ENCODE results near the gene INSYN1. TPM values are rescaled to one million over a fixed set of nuclear protein-coding genes. Genes with fewer than 3 reads are reported as not detected.
"Not testable (repeated sequence)": the region's sequence is repeated elsewhere in the genome, so short reads cannot be mapped to it uniquely, and the experiment has no call there.

Gene INSYN1
- total RNA-seq, 5 donors from 2014 or later (not counting 1 experiment from before 2014, with no cell fraction given): not detected

DNA sequence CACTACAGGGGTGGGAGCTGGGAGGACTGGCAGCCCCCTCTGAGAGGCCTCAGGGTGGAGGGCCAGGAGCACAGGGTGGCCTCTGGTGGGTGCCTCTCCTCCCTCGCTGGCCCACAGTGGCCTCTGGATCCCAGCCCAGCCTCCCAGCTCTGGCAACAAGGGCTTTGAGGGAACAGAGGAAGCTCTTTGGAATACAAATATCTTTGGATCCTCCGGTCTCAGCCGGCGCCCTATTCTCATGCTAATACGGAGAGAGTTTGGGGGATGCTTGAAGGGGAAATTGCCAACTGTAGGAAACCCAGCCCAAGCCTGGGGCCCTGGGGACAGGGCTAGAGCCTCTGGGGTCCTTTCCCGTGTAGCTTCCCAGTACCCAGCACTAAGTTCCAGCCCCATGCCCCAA, 33.4 kb upstream of the INSYN1 start:
- Histone ChIP-seq H3K27me3 (replicated peaks in 1 of 2; ENCODE audit: control insufficient read depth in 2 of 2, extremely low read depth in 1 of 2, insufficient read depth in 2 of 2, low read length in 1 of 2) (peaks cover 0 to 14% of the 10 kb centered on the region in 2 experiments), H3K27ac (ENCODE audit: low read length) (no peak overlapping the region), H3K4me3 (ENCODE audit: control insufficient read depth in 1 of 2, extremely low read depth in 1 of 2, low read length in 1 of 2) (no peak overlapping the region), H3K9me3 (no peaks in the 10 kb centered on the region), H3K36me3 (ENCODE audit: control insufficient read depth in 2 of 2, extremely low read depth in 1 of 2, insufficient read depth in 1 of 2, low read length in 1 of 2) (no peaks in the 10 kb centered on the region), H3K4me1 (ENCODE audit: control insufficient read depth in 1 of 2, extremely low read depth in 1 of 2, insufficient read depth in 2 of 2, low read length in 2 of 2) (no peaks in the 10 kb centered on the region)
- no peak for ATAC-seq (replicated peaks in 1 of 4)
- no peaks in the 10 kb centered on the region for H3K36me3 Mint-ChIP-seq
- H3K27me3 Mint-ChIP-seq: no peaks in the 10 kb centered on the region
- DNase-seq: no peak
- no peaks in the 10 kb centered on the region for H3K9me3 Mint-ChIP-seq
- no peak overlapping the region for H3K4me3 Mint-ChIP-seq
- no peaks in the 10 kb centered on the region for H3K4me1 Mint-ChIP-seq
- 82% methylated on average over 6 of the region's 6 CpGs for WGBS (ENCODE audit: insufficient coverage)
- no peak overlapping the region for H3K27ac Mint-ChIP-seq
- CTCF ChIA-PET: no interaction called here
- POLR2A ChIA-PET: no interaction called here

- H3K4me3 Mint-ChIP-seq; DNase-seq; H3K4me1 Mint-ChIP-seq; CTCF ChIA-PET; H3K4me3 ChIP-seq (ENCODE audit: control insufficient read depth in 1 of 2, extremely low read depth in 1 of 2, low read length in 1 of 2); H3K9me3 ChIP-seq; H3K36me3 Mint-ChIP-seq; H3K27me3 Mint-ChIP-seq; H3K27ac ChIP-seq (ENCODE audit: low read length); H3K36me3 ChIP-seq (ENCODE audit: control insufficient read depth in 2 of 2, extremely low read depth in 1 of 2, insufficient read depth in 1 of 2, low read length in 1 of 2); H3K4me1 ChIP-seq (ENCODE audit: control insufficient read depth in 1 of 2, extremely low read depth in 1 of 2, insufficient read depth in 2 of 2, low read length in 2 of 2); H3K27ac Mint-ChIP-seq; H3K9me3 Mint-ChIP-seq; POLR2A ChIA-PET; ATAC-seq (replicated peaks in 1 of 4): not testable (repeated sequence)
- peaks cover 0 to 14% of the 10 kb centered on the region in 2 experiments for H3K27me3 ChIP-seq (replicated peaks in 1 of 2; ENCODE audit: control insufficient read depth in 2 of 2, extremely low read depth in 1 of 2, insufficient read depth in 2 of 2, low read length in 1 of 2)
- 58% methylated on average over 1 of the region's 12 CpGs for WGBS (ENCODE audit: insufficient coverage)
Observed at GRCh38 chr15:73785256-73786014, 32.3 kb upstream of the INSYN1 start.

GRCh38 chr15:73784291-73784690, 31.1 kb upstream of the INSYN1 start:
- no peak for ATAC-seq (replicated peaks in 1 of 4)
- Histone ChIP-seq H3K4me3 (ENCODE audit: control insufficient read depth in 1 of 2, extremely low read depth in 1 of 2, low read length in 1 of 2) (no peak overlapping the region), H3K27me3 (replicated peaks in 1 of 2; ENCODE audit: control insufficient read depth in 2 of 2, extremely low read depth in 1 of 2, insufficient read depth in 2 of 2, low read length in 1 of 2) (peaks cover 0 to 14% of the 10 kb centered on the region in 2 experiments), H3K9me3 (no peaks in the 10 kb centered on the region), H3K4me1 (ENCODE audit: control insufficient read depth in 1 of 2, extremely low read depth in 1 of 2, insufficient read depth in 2 of 2, low read length in 2 of 2) (no peaks in the 10 kb centered on the region), H3K36me3 (ENCODE audit: control insufficient read depth in 2 of 2, extremely low read depth in 1 of 2, insufficient read depth in 1 of 2, low read length in 1 of 2) (no peaks in the 10 kb centered on the region), H3K27ac (ENCODE audit: low read length) (no peak overlapping the region)
- POLR2A ChIA-PET: no interaction called here
- Mint-ChIP-seq H3K27me3 (no peaks in the 10 kb centered on the region), H3K36me3 (no peaks in the 10 kb centered on the region), H3K4me1 (no peaks in the 10 kb centered on the region), H3K4me3 (no peak overlapping the region), H3K27ac (no peak overlapping the region), H3K9me3 (no peaks in the 10 kb centered on the region)
- DNase-seq: no peak
- CTCF ChIA-PET: no interaction called here
- 57% methylated on average over 1 of the region's 3 CpGs for WGBS (ENCODE audit: insufficient coverage)

DNA sequence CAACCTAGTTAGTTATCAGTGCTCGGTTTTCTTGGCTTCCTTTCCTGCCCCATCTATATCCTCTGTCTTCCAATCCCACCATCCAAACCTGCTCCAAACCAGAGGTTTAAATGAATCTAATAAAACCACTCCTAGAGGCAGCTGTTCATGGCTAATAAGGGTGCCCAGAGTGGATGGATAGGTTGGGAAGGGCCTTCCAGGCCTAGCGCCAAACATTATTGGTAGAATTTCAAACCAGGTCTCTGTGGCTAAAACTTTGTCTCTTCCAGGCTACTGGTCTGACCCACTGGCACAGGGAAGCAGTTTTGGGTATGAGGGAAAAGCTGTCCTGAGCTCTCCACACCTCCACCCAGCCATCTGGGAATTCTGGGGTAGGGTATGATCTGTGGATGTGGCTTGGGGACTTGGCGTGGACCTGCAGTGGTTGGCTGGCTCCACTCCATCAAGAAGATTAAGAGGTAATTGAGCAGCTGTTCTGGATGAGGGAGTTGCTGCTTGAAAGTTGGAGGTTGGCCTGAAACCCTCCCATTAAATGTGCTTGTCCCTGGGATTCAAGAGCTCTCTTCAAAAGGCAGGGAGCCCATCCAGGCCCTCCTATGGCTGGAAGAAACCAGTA, 29.3 kb upstream of the INSYN1 start:
- no peaks in the 10 kb centered on the region for H3K36me3 Mint-ChIP-seq
- H3K27me3 ChIP-seq (replicated peaks in 1 of 2; ENCODE audit: control insufficient read depth in 2 of 2, extremely low read depth in 1 of 2, insufficient read depth in 2 of 2, low read length in 1 of 2): peaks cover 2 to 9% of the 10 kb centered on the region in 2 experiments
- ATAC-seq (replicated peaks in 1 of 4) (no peak), DNase-seq (no peak)
- H3K27me3 Mint-ChIP-seq: no peaks in the 10 kb centered on the region
- POLR2A ChIA-PET: no interaction called here
- no peaks in the 10 kb centered on the region for H3K36me3 ChIP-seq (ENCODE audit: control insufficient read depth in 2 of 2, extremely low read depth in 1 of 2, insufficient read depth in 1 of 2, low read length in 1 of 2)
- WGBS (ENCODE audit: insufficient coverage): no CpG with 5 or more reads among the region's 3 CpGs
- H3K4me1 ChIP-seq (ENCODE audit: control insufficient read depth in 1 of 2, extremely low read depth in 1 of 2, insufficient read depth in 2 of 2, low read length in 2 of 2): no peaks in the 10 kb centered on the region
- no peak overlapping the region for H3K27ac ChIP-seq (ENCODE audit: low read length)
- H3K4me1 Mint-ChIP-seq: no peaks in the 10 kb centered on the region
- no peak overlapping the region for H3K27ac Mint-ChIP-seq
- H3K9me3 Mint-ChIP-seq: no peaks in the 10 kb centered on the region
- H3K4me3 ChIP-seq (ENCODE audit: control insufficient read depth in 1 of 2, extremely low read depth in 1 of 2, low read length in 1 of 2): no peak overlapping the region
- no peak overlapping the region for H3K4me3 Mint-ChIP-seq
- CTCF ChIA-PET: no interaction called here
- H3K9me3 ChIP-seq: no peaks in the 10 kb centered on the region

DNA sequence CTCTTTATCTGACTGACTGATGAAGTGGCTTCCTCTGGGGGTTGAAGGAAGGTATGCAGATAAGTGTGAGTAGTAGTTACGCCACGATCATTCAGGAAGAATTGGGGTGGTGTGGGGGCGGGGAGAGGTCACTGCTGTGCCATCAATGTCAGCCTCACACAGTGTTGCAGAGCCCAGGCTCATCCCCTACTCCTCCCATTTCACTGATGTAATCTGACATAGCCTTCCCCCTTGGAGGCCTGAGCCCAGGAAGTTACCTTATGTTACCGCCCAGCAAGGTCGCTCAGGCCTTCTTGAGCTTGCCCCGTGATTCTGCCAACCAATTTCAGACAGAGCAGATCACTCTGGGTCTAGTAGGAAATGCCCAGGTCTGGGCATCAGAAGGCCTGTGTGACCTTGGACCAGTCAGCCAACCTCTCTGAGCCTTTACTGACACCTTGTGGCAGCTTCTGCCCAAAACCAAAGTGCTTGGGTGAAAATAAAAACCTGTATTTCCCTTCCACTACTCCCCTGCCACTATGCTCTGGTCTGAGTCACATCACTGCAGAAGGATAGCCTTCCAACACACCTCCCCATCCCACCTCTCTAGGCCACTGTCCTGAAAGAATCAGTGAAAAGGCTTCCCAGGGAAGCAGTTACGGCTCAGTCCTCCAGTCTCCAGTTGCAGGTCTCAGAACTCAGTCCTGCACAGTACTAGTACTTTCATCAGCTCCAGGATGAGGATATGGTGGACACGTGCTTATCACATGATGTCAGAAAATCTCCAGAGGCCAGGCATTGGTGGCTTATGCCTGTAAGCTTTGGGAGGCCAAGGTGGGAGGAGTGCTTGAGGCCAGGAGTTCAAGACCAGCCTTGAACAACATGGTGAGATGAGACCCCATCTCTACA, 28.1 kb upstream of the INSYN1 start:
- H3K27me3 Mint-ChIP-seq: no peaks in the 10 kb centered on the region
- Histone ChIP-seq H3K27me3 (replicated peaks in 1 of 2; ENCODE audit: control insufficient read depth in 2 of 2, extremely low read depth in 1 of 2, insufficient read depth in 2 of 2, low read length in 1 of 2) (peaks cover 2 to 3% of the 10 kb centered on the region in 2 experiments), H3K27ac (ENCODE audit: low read length) (no peak overlapping the region), H3K4me1 (ENCODE audit: control insufficient read depth in 1 of 2, extremely low read depth in 1 of 2, insufficient read depth in 2 of 2, low read length in 2 of 2) (no peaks in the 10 kb centered on the region), H3K4me3 (ENCODE audit: control insufficient read depth in 1 of 2, extremely low read depth in 1 of 2, low read length in 1 of 2) (no peak overlapping the region), H3K36me3 (ENCODE audit: control insufficient read depth in 2 of 2, extremely low read depth in 1 of 2, insufficient read depth in 1 of 2, low read length in 1 of 2) (no peaks in the 10 kb centered on the region), H3K9me3 (no peaks in the 10 kb centered on the region)
- no peak for DNase-seq
- H3K9me3 Mint-ChIP-seq: no peaks in the 10 kb centered on the region
- no peak overlapping the region for H3K4me3 Mint-ChIP-seq
- POLR2A ChIA-PET: no interaction called here
- H3K4me1 Mint-ChIP-seq: no peaks in the 10 kb centered on the region
- whole genome bisulfite sequencing (ENCODE audit: insufficient coverage): 55% methylated on average over 3 of the region's 8 CpGs
- H3K36me3 Mint-ChIP-seq: no peaks in the 10 kb centered on the region
- no peak for ATAC-seq (replicated peaks in 1 of 4)
- CTCF ChIA-PET: no interaction called here
- no peak overlapping the region for H3K27ac Mint-ChIP-seq

GRCh38 chr15:73779974-73780373, 26.8 kb upstream of the INSYN1 start:
- no peaks in the 10 kb centered on the region for H3K9me3 ChIP-seq
- peaks cover 2 to 7% of the 10 kb centered on the region in 2 experiments for H3K27me3 ChIP-seq (replicated peaks in 1 of 2; ENCODE audit: control insufficient read depth in 2 of 2, extremely low read depth in 1 of 2, insufficient read depth in 2 of 2, low read length in 1 of 2)
- no CpG with 5 or more reads among the region's 3 CpGs for WGBS (ENCODE audit: insufficient coverage)
- ATAC-seq (replicated peaks in 1 of 4) (no peak), DNase-seq (no peak)
- ChIA-PET CTCF (no interaction called here), POLR2A (interaction anchor here in 1 of 2 donors (0.6 kb wide), 1 partner anchor 78 kb away, joined by 4 read pairs; no protein-coding TSS in a partner anchor)
- no peaks in the 10 kb centered on the region for H3K9me3 Mint-ChIP-seq
- peaks cover 0 to 4% of the 10 kb centered on the region in 2 donors for H3K27me3 Mint-ChIP-seq
- H3K27ac Mint-ChIP-seq: no peak overlapping the region
- H3K36me3 Mint-ChIP-seq: no peaks in the 10 kb centered on the region
- H3K4me1 Mint-ChIP-seq: no peaks in the 10 kb centered on the region
- no peak overlapping the region for H3K4me3 Mint-ChIP-seq
- no peak overlapping the region for H3K27ac ChIP-seq (ENCODE audit: low read length)
- no peak overlapping the region for H3K4me3 ChIP-seq (ENCODE audit: control insufficient read depth in 1 of 2, extremely low read depth in 1 of 2, low read length in 1 of 2)
- H3K4me1 ChIP-seq (ENCODE audit: control insufficient read depth in 1 of 2, extremely low read depth in 1 of 2, insufficient read depth in 2 of 2, low read length in 2 of 2): no peaks in the 10 kb centered on the region
- no peaks in the 10 kb centered on the region for H3K36me3 ChIP-seq (ENCODE audit: control insufficient read depth in 2 of 2, extremely low read depth in 1 of 2, insufficient read depth in 1 of 2, low read length in 1 of 2)
